DMS 273 treated with DMSO at 0.1 percent for 48 hours (cell line): Measurements from ENCODE around the gene PRR3.

Experiments used
- DNase-seq: peaks from one replicate; lab custom pipeline; 2025; lab: John Stamatoyannopoulos, UW

PRR3 gene

GRCh38 chr6:30571762-30572082 is 14.6 kb downstream of the PRR3 start:
- no peak for DNase-seq

DNA sequence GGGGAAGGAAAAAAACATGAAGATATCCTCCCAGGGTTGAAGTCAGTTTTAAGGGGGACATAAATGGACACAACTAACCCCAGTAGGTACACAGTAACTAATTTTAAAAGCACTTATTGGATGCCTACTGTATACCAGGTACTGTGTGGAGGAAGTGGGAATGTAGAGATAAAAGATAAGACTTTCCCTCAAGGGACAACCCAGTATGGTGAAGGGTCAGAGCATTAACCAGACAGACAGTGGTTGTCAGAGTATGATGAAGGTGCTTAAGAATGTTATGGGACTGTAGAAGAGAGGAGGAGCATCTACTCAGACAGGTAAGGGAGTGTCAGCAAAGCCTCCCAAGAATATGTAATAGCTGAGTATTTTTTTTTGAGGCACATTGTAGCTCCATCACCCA is 15.1 kb downstream of the PRR3 start:
- DNase-seq, result no peak

DNA sequence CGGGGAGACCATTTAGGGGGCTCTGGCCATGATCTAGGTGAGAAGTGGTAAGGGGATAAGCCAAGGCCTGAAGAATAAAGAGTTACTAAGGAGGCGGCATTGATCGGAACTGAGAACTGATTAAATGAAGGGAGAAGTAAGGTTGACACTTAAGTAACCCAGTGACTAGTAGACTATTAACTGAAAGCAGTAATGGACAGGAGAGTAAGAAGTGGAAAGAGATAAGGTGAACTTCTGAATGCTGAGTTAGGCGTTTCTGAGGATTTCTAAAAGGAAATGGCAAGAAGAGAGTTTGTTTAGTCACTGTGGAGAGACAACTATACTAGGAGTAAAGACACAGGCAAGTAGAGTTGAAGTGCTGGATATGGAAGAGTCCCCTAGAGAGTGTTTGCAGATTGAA is 16.0 kb downstream of the PRR3 start:
- DNase-seq, result no peak

- DNase-seq, result no peak
Observed at GRCh38 chr6:30578051-30578450, 21.0 kb downstream of the PRR3 start.

- no peak for DNase-seq
Observed at GRCh38 chr6:30583921-30584320, 26.8 kb downstream of the PRR3 start.

DNA sequence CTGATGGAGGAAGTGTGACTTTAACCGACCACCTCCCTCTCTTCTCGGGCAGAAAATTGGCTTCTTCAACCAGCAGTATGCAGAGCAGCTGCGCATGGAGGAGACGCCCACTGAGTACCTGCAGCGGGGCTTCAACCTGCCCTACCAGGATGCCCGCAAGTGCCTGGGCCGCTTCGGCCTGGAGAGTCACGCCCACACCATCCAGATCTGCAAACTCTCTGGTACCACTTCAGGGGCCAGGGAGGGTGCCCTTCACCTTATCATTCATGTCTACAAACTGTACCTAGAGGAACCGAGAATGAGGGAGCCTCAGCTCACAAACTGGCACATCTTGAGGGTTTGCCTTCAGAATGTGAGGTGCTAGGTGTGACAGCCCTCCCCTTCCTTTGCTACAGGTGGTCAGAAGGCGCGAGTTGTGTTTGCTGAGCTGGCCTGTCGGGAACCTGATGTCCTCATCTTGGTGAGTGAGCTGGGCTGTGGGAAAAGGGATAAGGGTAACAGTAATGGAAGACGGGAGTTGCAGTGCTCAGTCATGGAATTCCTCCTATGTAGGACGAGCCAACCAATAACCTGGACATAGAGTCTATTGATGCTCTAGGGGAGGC is 32.8 kb downstream of the PRR3 start:
- no peak for DNase-seq

GRCh38 chr6:30590509-30590908 is 33.4 kb downstream of the PRR3 start:
- no peak for DNase-seq

DNA sequence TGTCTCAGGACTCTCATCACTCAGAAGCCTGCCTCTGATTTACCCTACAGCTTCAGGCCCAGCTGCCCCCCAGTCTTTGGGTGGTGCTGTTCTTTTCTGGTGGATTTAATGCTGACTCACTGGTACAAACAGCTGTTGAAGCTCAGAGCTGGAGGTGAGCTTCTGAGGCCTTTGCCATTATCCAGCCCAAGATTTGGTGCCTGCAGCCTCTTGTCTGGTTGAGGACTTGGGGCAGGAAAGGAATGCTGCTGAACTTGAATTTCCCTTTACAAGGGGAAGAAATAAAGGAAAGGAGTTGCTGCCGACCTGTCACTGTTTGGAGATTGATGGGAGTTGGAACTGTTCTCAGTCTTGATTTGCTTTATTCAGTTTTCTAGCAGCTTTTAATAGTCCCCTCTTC is 33.9 kb downstream of the PRR3 start:
- no peak for DNase-seq

- no peak for DNase-seq
Observed at GRCh38 chr6:30592287-30592686, 35.2 kb downstream of the PRR3 start.

- peak; percentile 26 for DNase-seq
Observed at GRCh38 chr6:30597315-30598144, 40.4 kb downstream of the PRR3 start.

DNA sequence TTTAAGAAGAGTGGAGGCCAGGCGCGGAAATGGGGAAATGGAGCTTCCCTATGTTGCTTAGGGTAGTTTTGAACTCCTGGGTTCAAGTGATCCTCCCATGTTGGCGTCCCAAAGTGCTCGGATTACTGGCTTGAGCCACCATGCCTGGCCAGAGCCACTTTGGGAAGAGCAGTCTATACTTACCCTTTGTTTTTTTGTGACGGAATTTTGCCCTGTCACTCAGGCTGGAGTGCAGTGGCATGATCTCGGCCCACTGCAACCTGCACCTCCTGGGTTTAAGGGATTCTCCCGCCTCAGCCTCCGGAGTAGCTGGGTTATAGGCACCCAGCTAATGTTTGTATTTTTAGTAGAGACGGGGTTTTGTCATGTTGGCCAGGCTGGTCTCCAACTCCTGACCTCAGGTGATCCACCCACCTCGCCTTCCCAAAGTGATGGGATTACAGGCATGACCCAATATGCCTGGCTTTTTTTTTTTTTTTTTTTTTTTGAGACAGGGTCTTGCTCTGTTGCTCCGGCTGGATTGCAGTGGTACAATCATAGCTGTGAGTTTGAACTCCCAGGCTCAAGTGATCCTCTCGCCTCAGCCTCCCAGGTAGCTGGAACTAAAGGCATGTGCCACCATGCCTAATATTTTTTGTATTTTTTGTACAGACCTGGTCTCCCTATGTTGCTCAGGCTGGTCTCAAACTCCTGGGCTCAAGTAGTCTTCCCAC is 42.0 kb downstream of the PRR3 start:
- DNase-seq, result no peak

DNA sequence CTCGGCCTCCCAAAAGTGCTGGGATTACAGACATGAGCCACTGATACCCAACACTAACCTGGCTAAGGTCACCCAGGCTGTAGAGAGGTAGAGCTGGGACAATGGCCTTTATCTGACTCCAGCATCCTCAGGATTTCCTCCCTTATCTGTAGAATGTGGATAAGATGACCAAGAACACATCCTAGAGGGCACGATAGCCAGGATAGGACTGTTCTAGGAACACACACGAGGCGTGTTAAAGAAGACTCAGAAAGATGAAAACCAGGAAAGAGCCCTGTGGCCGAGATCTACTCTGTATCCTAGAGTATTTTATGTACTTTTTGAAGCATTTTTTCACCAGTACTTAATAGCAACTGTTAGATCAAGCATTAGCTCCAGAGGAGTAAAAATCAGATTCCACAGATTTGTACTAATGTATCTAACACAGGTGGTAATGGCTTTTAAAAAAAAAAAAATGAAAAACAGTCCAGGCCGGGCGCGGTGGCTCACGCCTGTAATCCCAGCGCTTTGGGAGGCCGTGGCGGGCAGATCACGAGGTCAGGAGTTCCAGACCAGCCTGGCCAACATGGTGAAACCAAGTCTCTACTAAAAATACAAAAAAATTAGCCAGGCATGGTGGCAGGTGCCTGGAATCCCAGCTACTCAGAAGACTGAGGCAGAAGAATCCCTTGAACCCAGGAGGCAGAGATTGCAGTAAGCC is 42.7 kb downstream of the PRR3 start:
- no peak for DNase-seq

DNA sequence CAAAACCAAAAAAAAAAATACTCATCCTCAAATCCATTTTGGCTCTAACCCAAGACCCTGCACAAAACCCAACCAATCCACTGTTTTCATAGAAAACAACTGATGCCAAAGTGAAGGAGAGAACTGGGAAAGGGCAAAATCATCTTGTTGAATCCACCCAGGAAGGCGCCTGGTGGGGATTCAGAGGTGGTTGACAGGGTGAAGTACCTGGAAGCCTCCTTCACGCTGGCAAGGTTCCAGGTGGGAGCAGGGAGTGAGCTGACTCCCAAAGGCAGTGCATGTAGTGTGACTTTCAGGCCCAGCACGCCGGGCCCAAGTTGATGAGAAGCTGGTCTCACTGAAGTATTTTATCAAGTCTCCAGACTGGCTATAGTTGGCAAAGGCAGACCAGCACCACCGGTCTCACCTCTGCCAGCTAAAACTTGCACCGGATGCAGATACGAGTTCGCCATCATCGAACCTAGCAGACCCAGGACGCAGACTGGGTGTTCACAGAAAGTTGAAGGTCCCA is 43.4 kb downstream of the PRR3 start:
- no peak for DNase-seq

- no peak for DNase-seq
Observed at GRCh38 chr6:30601436-30601814, 44.3 kb downstream of the PRR3 start.

DNA sequence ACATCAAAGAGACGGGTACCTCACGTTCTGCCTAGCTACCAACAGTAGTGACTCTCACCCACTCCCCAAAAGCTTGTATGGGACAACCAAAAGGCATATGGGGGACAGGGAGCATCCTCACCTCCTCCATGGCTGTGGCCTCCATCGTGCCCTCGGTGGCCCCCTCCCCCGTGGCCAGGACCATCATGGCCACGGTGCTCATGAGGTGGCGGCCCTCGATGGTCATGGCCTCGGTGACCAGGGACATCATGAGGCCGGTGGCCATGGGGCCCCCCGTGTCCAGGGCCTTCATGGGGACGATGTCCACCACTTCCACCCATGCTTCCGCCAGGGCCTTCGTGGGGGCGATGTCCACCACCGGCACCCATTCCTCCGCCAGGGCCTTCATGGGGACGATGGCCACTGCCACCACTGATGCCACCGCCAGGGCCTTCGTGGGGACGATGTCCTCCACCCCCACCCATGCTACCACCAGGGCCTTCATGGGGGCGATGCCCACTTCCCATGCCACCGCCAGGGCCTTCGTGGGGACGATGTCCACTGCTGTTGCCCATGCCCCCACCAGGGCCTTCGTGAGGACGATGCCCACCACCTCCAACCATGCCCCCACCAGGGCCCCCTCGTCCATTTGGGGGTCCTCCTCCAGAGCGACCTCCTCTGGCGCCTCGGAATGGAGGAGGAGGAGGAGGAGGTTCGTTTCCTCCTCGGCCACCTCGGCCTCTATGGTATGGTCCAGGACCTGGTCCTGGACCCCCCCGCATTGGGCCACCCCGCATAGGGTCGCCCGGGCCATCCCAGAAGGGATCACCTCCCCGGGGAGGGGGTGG is 44.9 kb downstream of the PRR3 start:
- no peak for DNase-seq

- no peak for DNase-seq
Observed at GRCh38 chr6:30603961-30604360, 46.9 kb downstream of the PRR3 start.

GRCh38 chr6:30610065-30610464 is 53.0 kb downstream of the PRR3 start:
- no peak for DNase-seq

- no peak for DNase-seq
Observed at GRCh38 chr6:30611150-30611855, 54.2 kb downstream of the PRR3 start.

DNA sequence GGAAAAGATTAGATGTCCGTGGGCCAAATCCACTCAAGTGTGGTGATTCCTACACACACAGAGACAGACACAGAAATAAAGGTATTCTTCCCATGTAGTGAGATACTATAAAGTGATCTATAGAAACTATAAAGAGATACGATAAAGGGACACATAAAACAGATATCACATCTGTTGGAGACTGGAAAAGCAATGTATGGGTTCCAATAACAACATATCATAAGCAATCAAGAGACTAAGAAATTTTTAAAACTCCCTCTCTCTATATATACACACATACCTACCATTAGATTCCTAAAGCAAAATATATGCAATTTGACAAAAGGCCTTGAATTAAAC is 54.7 kb downstream of the PRR3 start:
- no peak for DNase-seq

DNA sequence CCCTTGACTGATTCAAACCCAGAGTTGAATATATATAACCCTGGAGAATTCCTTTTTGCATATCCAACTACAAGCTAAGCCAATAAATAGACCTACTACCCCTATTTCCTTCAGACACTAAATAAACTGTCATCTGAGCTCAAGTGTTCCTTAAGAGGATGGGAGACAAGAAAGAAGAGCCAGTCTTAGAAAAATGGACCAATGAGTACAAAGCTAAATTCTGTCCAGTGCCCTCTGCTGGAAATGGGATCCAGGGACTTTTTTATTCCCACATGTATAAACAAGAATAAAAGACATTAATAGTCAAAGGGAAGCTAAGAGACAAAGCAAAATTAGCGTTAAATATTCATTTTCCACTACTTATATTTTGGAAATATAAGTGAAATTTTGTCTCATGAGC is 55.1 kb downstream of the PRR3 start:
- no peak for DNase-seq

DNA sequence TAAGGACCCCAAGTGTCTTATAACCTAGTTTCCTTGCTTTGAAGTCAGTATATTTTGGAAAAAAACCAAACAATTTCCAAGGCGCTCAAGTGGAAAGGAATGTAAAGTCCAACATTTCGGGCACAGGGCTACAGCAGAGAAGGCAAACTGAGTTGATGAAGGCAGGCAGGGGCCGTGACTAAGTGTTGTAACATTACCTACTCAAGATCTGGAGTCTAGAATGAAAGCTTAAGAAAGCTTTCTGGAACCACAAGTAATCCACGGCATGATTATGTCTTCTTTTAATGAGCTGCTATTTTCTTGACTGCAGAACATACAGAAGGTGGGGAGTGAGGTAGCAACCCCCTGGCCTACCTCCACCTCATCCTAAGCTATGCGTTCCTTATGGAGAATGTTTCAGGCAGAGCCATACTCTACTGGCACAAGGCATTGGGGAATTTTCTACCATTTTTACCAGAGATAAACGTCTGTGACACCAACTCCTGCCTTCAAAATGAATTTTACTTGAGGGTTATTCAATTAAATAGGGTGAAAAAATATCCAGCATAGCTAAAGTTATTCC is 55.7 kb downstream of the PRR3 start:
- no peak for DNase-seq
